CD4-positive, alpha-beta T cell treated with Interleukin-15 for 1 hour (primary cell): ENCODE data around the gene CCDC158.
"Not testable (repeated sequence)": the region's sequence is repeated elsewhere in the genome, so short reads cannot be mapped to it uniquely, and the experiment has no call there.

Experiments used
- DNase-seq: peaks from one replicate; pipeline ENCODE4 v3.0.0-alpha.2; 2020

Gene CCDC158

DNA sequence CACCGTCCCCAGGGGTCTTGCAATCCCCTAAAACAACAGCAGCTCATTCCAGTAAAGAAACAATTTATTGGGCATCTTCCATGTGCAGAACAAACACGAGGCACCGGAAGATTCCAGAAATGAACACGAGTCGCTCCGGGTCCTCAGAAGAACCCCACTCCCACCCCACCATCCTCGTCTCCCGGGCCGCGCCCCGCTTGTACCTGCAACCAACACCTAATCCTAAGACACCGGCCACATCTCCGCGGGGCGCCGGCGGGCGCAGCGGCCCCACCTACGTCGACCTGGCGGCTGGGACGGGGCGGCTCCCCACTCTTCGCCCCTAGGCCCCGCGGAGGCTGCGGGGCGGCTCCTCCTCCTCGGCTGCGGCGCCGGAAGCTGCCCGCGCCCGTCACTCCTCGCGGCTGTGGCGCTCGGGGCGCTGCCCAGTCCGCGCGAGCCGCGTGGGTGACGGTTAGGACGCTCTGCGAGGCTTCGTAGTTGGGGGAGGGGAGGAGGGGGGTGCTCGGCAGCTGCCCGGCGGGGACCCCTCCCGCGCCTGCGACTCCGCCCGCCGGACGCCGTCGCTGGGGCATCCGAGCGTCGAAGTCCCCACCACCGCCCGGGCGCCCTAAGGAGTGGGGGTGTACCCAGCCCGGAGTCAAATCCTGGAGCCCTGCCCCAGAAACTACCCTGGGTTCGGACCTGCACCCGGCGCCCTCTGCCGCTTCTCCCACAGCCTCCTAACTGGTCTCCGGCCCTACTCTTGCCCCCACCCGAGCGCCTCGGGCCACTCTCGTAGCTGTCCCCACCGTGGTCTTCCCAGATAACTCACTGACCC, at the start of gene CCDC158:
Gene CCDC158 (minus strand): TSS at position 380 of the 820 bp plus-strand sequence. CDS start 17,934 bp downstream, outside the sequence.
- no peak for DNase-seq

DNA sequence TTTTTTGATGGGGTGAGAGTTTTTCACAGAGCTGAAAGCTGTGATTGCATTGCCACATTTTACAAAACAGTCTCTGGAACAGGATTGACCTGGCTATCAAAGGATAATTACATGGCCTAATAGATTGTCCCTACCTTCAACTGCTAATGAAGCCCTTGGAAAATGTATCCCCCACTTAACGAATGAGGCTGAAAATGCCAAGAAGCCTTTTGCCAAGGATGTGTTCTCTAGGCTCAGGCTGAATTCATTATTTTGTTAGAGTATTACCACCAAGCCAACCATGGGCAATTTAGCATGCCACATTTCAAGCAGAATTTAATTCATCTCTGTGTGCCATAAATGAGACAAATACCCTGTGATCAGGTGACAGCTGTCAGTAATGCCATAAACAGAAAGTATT, 49.6 kb upstream of the CCDC158 start:
- no peak for DNase-seq

DNA sequence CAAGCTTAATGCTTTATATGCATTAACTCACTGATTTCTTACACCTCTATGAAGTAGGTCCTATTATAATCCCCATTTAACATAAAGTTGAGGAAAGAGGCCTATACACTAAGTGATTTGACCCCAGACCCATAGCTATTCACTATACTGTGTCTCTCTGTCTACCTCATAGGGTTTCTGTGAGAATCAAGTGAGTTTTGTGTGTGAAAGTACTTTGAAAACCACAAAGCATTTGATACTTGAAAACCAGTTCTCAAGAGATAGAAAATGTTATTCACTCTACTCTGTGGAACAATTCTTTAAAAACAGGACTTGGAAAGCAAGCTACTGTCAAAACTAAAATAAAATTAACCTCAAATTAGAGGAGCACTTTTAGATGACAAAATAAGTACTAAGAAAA, 49.1 kb upstream of the CCDC158 start:
- no peak for DNase-seq

DNA sequence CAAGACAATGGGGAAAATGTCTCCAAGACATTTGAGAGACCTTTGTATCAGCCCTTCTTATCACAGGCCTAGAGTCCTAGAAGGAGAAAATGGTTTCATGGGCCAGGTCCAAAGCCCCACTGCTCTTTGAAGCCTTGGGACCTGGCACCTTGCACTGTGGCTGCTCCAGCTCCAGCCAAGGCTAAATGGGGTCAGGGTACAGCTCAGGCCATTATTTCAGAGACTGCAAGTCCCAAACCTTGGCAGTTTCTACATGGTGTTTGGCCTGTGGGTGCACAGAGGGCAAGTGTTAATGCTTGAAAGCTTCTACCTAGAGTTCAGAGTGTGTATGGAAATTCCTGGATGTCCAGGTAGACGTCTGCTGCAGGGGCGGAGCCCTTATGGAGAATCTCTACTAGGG, 42.6 kb upstream of the CCDC158 start:
- no peak for DNase-seq

DNA sequence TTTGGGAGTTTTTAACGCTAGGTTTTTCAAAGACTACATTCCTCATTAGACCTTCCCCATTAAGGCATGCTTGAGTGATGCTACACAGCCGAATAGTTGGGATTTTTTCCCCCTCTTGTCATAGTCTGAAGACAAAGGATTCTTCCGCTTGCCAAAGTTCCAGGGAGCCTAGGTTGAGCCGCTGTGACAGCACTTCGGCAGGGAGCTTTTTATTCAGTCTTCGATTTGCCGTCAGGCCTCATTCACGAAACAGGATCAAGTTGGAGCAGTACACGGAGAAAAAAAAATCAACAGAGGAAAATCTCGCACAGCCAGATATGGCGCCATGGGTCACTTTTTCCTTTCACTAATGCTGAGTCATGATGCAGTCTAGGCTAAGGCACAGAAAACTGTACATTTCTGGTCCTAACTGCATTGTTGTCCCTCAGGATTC, 38.4 kb upstream of the CCDC158 start:
- DNase-seq = no peak

DNA sequence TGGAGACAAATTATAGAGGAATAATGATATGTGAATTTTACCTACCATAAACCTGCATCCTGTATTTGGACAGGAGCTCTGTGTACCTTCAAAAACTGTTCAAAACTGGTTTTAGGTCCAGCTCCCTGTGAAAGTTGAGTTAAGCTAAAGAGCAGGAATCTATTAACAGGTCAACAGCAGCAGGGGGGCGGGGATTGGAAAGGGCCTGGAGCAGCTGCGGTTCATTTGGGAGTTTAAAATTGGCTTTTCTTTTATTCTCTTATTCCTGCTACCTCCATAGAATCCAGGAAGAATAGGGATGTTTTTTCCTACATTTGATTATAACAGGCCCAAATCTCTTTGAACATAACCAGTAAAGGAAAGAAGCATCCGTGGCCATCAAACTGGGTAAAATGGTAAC, 37.9 kb upstream of the CCDC158 start:
- no peak for DNase-seq

DNA sequence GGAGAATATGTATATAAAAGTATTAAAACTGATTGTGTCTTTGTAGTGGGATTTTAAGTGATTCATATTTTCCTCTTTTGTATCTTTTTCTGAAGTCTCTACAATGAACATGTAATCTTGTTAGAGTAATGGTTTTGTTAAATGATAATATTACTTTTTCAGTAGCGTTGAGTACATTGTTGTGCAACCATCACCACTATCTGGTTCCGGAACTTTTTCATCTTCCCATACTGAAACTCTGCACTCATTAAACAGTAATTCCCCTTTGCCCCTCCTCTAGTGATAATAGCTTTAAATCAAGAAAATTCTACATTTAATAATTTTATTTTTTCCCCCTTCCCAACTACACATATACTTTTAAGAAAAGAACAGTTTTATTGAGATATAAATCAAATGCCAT, 37.4 kb upstream of the CCDC158 start:
- DNase-seq = no peak

DNA sequence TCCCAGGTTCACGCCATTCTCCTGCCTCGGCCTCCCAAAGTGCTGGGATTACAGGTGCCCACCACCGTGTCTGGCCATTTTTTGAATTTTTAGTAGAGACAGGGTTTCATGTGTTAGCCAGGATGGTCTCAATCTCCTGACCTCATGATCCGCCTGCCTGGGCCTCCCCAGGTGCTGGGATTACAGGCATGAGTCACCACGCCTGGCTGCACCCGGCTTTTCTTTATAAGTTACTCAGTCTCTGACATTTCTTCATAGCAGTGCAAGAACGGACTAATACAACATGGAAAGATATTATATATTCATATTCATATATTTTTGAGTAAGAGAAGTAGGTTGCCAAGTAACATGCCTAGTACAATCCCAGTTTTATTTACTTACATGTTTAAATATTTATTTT, 36.9 kb upstream of the CCDC158 start:
- DNase-seq = no peak

DNA sequence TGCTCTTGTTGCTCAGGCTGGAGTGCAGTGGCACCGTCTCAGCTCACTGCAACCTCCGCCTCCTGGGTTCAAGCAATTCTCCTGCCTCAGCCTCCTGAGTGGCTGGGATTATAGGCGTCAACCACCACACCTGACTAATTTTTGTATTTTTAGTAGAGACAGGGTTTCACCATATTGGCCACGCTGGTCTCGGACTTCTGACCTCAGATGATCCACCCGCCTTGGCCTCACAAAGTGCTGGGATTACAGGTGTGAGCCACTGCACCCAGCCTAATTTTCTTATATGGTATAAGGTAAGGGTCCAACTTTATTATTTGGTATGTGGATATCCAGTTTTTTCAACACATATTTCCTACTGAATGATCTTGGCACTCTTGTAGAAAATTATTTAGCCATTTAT, 33.1 kb upstream of the CCDC158 start:
- DNase-seq = not testable (repeated sequence)

DNA sequence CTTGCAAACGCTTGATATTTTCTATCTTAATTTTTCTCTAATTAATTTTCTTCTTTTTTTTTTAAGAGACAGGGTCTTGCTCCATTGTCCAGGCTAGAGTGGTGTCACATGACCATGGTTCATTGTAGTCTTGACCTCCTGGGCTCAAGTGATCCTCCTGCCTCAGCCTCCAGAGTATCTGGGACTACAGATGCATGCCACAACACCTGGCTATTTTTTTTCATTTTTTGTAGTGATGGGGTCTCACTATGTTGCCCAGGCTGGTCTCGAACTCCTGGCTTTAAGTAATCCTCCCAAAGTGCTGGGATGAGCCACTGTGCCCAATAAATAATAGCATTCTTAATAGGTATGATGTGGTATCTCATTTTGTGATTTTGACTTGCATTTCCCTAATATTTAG, 32.3 kb upstream of the CCDC158 start:
- no peak for DNase-seq

DNA sequence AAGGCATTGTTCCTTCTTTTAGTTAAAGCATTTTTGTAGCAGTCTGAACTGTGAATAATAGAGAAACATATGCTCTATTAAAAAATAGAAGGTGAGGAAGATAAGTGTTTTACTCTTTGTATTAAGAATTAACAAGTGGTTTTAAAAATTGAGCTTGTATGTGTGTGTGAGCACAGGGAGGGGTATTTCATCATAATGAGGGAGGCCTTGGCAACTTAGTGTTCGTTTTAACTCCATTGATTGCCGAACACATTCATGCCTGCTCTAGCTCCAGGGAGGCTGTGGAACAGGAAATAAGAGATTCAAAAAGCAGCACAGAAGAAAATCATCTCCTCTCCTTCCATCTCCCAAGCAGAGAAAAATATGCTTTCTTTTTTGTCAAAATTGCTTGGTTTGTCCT, 28.9 kb upstream of the CCDC158 start:
- DNase-seq = no peak

DNA sequence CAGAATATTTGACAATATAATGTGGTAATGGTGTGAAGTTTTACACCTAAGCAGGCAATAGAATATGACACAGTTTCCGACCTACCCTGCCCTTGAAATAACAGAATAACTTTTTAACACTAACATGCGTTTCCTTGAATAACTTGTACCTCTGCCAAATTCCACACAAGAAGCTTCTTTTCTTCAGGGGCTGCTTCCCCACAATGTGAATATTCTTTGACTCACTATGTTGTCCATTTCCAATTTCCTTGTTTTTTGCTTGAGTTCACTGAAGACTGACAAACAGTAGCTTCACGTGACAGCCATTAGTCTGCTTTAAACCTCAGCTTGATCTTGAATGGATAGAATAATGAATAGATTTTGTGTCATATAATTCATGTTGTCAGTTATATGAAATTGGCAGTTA, 28.4 kb upstream of the CCDC158 start:
- no peak for DNase-seq

DNA sequence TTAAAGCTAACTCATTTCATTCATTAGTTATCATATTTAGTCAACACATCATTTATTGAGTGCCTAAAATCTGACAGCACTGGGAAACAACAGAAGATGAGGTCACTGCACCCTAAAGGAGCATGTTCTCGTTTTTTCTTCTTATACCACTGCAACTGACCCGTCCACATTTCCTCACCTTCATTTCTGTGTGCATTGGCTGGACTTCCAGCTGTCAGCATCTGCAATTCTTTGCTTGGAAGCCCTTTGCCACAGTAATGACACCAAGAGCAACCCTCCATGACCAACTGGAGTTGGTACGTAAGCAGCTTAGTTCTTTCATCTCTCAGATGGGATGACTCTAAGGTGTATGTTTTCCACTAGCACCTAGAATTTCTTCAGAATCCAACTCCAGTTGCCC, 27.3 kb upstream of the CCDC158 start:
- no peak for DNase-seq

DNA sequence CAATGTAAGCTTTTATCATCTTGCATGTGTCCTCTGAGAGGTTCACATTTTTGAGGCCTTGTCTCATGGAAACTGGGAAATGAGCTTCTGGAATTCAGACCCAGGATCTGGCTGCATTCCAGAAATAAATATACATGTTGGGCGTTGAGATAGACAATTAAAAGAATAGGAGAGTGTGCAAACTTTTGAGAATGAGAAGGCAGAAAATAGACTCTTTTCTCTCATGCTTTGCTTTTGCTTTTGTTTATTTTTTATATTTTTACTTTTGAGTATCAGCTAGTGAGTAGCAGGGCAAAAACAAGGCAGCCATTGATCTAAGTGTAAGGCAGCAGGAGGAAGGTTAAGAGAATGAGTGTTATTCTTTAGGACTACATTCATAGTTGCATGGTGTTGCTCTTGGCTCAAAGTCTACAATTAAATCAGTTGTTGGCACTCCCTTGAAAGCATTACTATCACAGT, 26.5 kb upstream of the CCDC158 start:
- DNase-seq = no peak

DNA sequence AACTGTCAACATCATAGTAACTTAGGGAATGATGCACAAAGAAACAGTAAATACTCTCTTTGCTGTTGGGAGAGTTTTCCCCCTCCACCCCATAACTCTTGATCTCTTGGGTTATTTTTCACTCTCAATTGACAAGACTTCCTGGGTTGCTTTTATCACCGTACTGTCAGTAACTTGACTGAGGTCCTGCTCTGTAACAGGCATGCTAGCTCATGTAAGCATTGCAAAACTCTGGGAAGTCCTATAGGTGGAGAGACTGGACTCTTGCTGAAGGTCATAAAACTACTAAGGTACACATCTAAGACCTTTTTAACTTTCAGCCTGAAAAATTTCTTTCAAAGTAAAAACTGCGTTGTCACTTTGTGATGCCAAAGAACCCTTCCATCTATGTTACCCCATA, 25.0 kb upstream of the CCDC158 start:
- no peak for DNase-seq

DNA sequence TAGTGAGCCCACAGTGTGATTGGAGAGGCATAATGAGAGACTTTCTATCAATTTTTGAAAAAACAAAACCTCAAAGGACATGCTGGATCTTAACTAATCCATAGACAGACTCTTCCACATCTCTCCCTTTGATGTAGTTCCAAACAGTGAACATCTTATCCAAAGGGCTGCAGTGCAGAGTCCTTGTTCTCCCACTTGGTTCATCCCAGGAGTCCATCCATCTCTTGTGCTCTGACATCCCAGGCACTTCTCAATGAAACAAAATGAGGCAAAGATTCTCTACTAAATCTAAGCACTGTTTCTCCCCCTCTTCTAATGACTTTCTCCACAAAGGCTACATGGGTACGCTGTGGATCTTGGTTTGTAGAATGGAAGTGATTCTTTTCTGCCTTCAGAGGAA, 22.4 kb upstream of the CCDC158 start:
- no peak for DNase-seq

DNA sequence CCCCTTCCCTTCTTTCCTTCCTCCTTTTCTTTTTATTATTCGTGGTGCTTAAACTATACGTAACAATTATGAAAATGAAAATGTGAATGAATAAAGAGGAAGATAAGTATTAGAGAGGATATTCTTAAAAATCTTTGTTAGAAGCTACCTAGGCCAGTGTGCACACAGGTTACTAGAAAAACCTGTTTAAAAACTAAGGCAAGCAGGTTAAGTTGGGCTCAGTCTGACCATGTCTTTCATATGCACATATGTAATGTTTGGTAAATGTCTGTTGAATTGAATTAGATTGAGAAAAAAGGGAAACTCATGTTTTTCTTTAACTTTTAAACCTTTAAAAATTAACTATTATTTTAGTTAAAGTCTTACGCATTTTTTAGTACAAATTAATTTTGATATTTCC, 21.9 kb upstream of the CCDC158 start:
- DNase-seq = no peak

DNA sequence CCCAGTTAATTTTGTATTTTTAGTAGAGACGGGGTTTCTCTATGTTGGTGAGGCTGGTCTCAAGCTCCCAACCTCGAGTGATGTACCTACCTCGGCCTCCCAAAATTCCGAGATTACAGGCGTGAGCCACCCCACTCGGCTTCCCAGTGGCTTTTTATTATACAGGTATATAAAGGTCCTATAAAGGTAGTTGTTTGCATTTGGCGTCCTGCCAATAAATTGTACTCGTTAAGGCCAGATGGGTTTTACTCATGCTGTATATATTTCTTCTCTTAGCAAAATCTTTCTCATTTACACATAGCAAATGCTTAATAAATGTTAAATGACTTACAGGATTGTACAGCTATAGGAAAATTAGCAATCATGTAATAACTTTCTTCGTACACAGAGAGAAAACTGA, 20.9 kb upstream of the CCDC158 start:
- no peak for DNase-seq

DNA sequence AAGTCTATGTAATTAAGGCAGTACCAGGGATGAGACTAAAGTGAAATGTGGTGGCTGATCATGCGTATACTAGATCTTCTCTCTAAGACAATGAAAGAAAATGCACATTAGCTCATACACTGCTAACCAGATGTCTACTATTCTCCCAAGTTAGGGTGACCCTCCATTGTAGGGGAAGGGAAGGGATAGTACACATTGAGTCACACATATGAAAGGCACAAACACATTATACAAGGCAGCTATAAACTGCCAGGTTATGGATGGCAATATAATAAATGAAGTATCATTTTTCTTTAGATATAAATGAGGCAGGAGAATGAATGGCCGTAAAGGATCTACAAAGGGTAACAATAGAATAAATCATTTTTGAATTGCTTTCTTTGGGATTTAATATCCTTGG, 18.6 kb upstream of the CCDC158 start:
- DNase-seq = no peak

DNA sequence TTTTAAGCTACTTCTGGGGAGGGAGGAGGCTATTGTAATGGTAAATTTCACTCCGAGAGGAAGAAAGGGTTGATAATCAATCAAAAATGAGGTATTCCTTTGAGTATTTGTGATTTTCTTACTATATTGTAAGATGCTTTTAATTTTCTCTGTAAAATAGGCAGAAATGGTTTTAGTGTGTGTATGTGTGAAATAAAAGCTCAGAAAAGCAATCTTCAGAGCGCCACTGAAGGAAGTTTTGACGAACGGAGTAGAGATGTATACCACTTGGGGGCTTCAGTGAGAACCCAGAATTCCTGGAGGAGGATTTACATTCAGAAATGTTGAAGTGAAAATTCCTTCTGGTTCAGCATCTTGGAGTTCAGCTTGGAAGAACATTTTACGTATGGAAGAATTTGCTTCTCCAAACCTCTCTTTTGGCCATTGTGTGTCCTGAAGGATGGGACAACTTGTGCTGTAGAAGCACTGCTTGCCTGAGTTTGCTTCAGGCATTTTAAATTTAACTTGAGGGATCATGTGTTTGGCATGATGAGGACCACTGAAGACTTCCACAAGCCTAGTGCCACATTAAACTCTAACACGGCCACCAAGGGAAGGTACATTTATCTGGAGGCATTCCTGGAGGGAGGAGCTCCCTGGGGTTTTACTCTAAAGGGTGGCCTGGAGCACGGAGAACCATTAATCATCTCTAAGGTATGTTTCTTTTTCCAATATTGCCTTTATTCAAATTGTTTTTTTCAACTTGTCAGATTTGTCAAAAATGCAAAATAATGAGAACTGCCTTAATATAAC, 14.8 kb upstream of the CCDC158 start:
- DNase-seq = no peak

DNA sequence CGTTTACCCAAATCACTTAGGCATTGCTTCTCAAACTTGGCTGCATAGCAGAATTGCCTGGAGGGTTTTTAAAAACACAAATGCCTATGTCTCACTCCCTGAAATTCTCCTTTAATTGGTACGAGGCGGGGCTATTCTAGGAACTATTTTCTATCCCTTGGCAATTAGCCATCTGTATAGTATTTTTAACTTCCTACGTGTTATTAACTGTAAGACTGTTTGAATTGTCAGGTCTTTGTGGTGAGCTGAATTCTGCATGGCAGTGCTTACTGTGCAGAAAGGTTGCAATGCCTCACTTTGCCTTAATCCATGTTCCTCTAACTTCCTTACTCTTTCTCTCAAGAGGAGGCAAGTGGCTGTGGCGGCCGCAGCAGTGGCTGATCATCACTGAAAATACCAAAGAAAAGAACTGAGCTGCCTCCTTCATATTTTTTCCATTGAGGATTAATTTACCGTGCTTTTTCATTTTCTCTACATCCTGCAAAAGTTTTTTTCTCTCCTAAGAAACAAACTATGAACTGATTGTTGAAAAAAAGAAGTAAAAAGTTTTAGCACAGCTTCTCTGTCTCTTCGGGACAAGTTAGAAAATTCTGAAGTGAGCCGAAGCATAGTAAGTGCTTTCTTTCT, 14.1 kb upstream of the CCDC158 start, which contains the start of gene SHROOM3:
Gene SHROOM3 (plus strand): TSS at position 329 of the 627 bp plus-strand sequence. CDS start 824 bp downstream, outside the sequence.
- no peak for DNase-seq

DNA sequence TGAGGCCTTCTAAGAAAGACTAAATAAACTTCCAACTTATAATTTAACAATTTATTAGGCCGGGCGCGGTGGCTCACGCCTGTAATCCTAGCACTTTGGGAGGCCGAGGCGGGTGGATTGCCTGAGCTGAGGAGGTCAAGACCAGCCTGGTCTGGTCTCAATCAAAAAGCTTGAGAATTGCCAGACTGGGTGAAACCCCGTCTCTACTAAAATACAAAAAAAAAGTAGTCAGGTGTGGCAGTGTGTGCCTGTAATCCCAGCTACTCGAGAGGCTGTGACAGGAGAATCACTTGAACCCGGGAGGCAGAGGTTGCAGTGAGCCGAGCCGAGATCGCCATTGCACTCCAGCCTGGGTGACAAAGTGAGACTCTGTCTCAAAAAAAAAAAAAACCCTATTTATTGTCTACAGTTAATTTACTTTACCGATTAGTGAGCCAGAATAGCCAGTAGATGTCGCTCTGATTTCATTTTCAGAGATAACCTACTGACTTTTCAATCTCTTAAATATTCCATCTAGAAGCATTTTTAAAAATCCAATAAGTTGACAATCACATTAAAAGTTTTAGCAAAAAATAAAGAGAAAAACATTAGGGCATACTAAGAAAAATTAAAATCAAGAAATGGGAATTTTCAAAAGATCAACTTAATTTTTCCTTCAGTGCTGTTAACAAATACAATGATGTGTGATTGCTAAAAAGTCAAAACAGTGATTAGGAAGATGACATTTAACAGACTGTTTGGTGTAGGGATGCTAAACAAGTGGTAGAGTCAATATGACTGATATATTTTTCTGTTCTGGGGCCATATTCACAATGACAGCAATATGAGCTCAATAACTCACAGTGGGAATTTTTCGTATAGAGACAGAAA, 9.8 kb upstream of the CCDC158 start:
- DNase-seq = no peak

DNA sequence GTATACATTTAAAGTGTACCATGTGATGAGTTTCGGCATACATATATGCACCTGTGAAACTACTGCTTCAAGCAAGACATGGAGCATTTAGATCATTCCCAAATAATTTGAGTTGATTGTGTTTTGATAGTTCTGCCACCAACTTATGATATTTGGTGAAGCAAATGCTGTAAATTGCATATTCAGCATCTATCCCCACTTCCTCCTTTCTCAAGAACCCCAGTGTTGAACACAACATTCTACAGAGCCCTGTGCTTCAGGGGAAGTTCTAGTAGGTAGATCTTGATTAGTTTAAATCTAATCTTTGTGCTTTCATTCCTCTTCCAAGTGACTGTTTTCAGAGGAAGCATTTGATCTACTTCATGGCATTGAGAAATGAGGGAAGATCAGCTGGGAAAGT, 8.7 kb upstream of the CCDC158 start:
- no peak for DNase-seq
